HCT116 (cell line): ENCODE measurements around the gene FSTL4. TPM values are rescaled to one million over a fixed set of nuclear protein-coding genes. Genes with fewer than 3 reads are reported as not detected.

Experiments
- ATAC-seq: fragments of 200-7000 bp; cut with Tn5 transposase; 2 replicates; pipeline ENCODE4 v1.9.1; 2020; ENCODE audit warnings: mild to moderate bottlenecking, moderate library complexity
- BruUV-seq: library from RNA; stranded (reverse); fragments of 400-500 nt; replicated peaks from 2 replicates; lab custom pipeline; 2021; lab: Mats Ljungman, UMichigan
- CTCF ChIA-PET: fragments of 300-600 bp; sonication (Branson Sonifier 250); formaldehyde crosslinking; loops from one replicate; lab custom pipeline; 2021; ENCODE audit warnings: antibody characterized with exemption; lab: Charles Lee
- POLR2A ChIA-PET: fragments of 300-600, 350-600 bp; sonication (Branson Sonifier 250); formaldehyde crosslinking; loops from one replicate; lab custom pipeline; 2021; ENCODE audit warnings: antibody characterized with exemption; lab: Charles Lee
- RAD21 ChIA-PET, 2 experiments: fragments of 300-600 bp; sonication (Branson Sonifier 250); formaldehyde crosslinking; loops; one replicate each; lab custom pipeline; 2023; ENCODE audit warnings: low total read pairs in 2 of 2; ENCODE audit not compliant: uncharacterized antibody in 2 of 2, unreplicated experiment in 2 of 2, low non-redundant PET in 1 of 2; lab: Charles Lee
- DNase-seq: peaks from one replicate; pipeline ENCODE4 v3.0.0-alpha.2; 2010; ENCODE audit warnings: low read depth, low spot score
- H2AFZ ChIP-seq: fragments of 200-600 bp; shearing (Covaris generic), sonication (generic); 2 replicates; pipeline ENCODE4 v1.6.1; 2017; ENCODE audit warnings: low read depth, mixed run types, mixed read lengths, antibody characterized with exemption, low read length; ENCODE audit not compliant: poor library complexity, severe bottlenecking
- H3K27ac ChIP-seq: 2 replicates; pipeline ENCODE4 v1.5.1; 2012; ENCODE audit warnings: low read depth, low read length
- H3K27me3 ChIP-seq: fragments of 200-600 bp; sonication (generic); 2 replicates; pipeline ENCODE4 v1.6.1; 2016; ENCODE audit warnings: mixed run types, low read length, mixed read lengths; ENCODE audit not compliant: insufficient read depth
- H3K36me3 ChIP-seq, 2 experiments: fragments of 200-500 bp in 1 of 2; fragments of 200-600 bp in 1 of 2; sonication (Bioruptor generic) in 1 of 2; sonication (generic) in 1 of 2; 2 replicates each; pipeline versions ENCODE4 v1.5.1 to v1.6.1; 2014 to 2016; ENCODE audit warnings: low read length in 2 of 2, inconsistent platforms in 1 of 2, mixed read lengths in 1 of 2, mixed run types in 1 of 2; ENCODE audit not compliant: insufficient read depth in 2 of 2, control insufficient read depth in 1 of 2
- H3K4me1 ChIP-seq, 2 experiments: fragments of 200-600 bp in 1 of 2; sonication (generic) in 1 of 2; 2 replicates each; pipeline versions ENCODE4 v1.5.1 to v1.6.1; 2012 to 2017; ENCODE audit warnings: low read length in 2 of 2, inconsistent platforms in 1 of 2, mild to moderate bottlenecking in 1 of 2, mixed read lengths in 1 of 2, mixed run types in 1 of 2, moderate library complexity in 1 of 2; ENCODE audit not compliant: insufficient read depth in 2 of 2, control insufficient read depth in 1 of 2
- H3K4me2 ChIP-seq: fragments of 200-600 bp; sonication (generic); 2 replicates; pipeline ENCODE4 v1.6.1; 2017; ENCODE audit warnings: mixed run types, low read length, mixed read lengths
- H3K4me3 ChIP-seq, 2 experiments: fragments of 200-600 bp in 1 of 2; sonication (generic) in 1 of 2; replicated peaks in 1 of 2; 2 replicates each; pipeline ENCODE4 v1.5.1; 2011 to 2016; ENCODE audit warnings: low read length in 2 of 2, control low read depth in 1 of 2, low read depth in 1 of 2, mild to moderate bottlenecking in 1 of 2, mixed read lengths in 1 of 2, mixed run types in 1 of 2
- H3K79me2 ChIP-seq: fragments of 200-600 bp; sonication (generic); 2 replicates; pipeline ENCODE4 v1.6.1; 2017; ENCODE audit warnings: mild to moderate bottlenecking, mixed run types, low read length, moderate library complexity, mixed read lengths; ENCODE audit not compliant: insufficient read depth
- H3K9ac ChIP-seq: fragments of 200-600 bp; sonication (generic); 2 replicates; pipeline ENCODE4 v1.6.1; 2016; ENCODE audit warnings: low read length, mixed read lengths
- H3K9me2 ChIP-seq: fragments of 200-600 bp; sonication (generic), shearing (Covaris generic); 2 replicates; pipeline ENCODE4 v1.6.1; 2017; ENCODE audit warnings: mixed run types, mild to moderate bottlenecking, moderate library complexity; ENCODE audit not compliant: insufficient read depth
- H3K9me3 ChIP-seq, 2 experiments: fragments of 200-500 bp in 1 of 2; fragments of 200-600 bp in 1 of 2; sonication (Bioruptor generic) in 1 of 2; sonication (generic) in 1 of 2; 2 replicates each; pipeline ENCODE4 v1.6.1; 2014 to 2017; ENCODE audit warnings: low read length in 2 of 2, mixed read lengths in 2 of 2, inconsistent platforms in 1 of 2, low read depth in 1 of 2, mild to moderate bottlenecking in 1 of 2, mixed run types in 1 of 2, moderate library complexity in 1 of 2; ENCODE audit not compliant: control insufficient read depth in 1 of 2, insufficient read depth in 1 of 2
- H4K20me1 ChIP-seq: fragments of 200-600 bp; sonication (generic), shearing (Covaris generic); 2 replicates; pipeline ENCODE4 v1.6.1; 2017; ENCODE audit warnings: mixed run types, mild to moderate bottlenecking, moderate library complexity; ENCODE audit not compliant: insufficient read depth
- CEBPB ChIP-seq: IDR thresholded peaks from 2 replicates; pipeline ENCODE4 v1.6.1; 2012; ENCODE audit warnings: low read depth
- EGR1 ChIP-seq: IDR thresholded peaks from 2 replicates; pipeline ENCODE4 v1.6.1; 2012; ENCODE audit warnings: low read depth
- JUND ChIP-seq: IDR thresholded peaks from 2 replicates; pipeline ENCODE4 v1.6.1; 2012
- POLR2A ChIP-seq: IDR thresholded peaks from 2 replicates; pipeline ENCODE4 v1.7.0; 2011; ENCODE audit warnings: borderline replicate concordance; ENCODE audit not compliant: insufficient read depth, insufficient read length; ENCODE audit errors: extremely low read depth
- SIN3A ChIP-seq: IDR thresholded peaks from 2 replicates; pipeline ENCODE4 v1.6.1; 2012; ENCODE audit warnings: low read depth
- SRF ChIP-seq: IDR thresholded peaks from 2 replicates; pipeline ENCODE4 v1.6.1; 2012; ENCODE audit warnings: low read depth
- YY1 ChIP-seq: IDR thresholded peaks from 2 replicates; pipeline ENCODE4 v1.6.1; 2011; ENCODE audit warnings: low read length, low read depth, moderate library complexity, mild to moderate bottlenecking; ENCODE audit not compliant: insufficient replicate concordance; ENCODE audit errors: extremely low read depth
- intact Hi-C: fragments of 100-400 bp; cut with micrococcal nuclease; formaldehyde crosslinking; loops from 2 replicates; pipeline ENCODE4 v1.10.0; 2022
- total RNA-seq: library from RNA; stranded (reverse); gene quantifications from one replicate; pipeline ENCODE4 v1.2.1, GENCODE V29; 2021; ENCODE audit not compliant: unreplicated experiment
- TF ChIP-seq, protein P1 (sequence below), 3 experiments: fragments of 200-600 bp in 1 of 3; sonication (generic) in 1 of 3; IDR thresholded peaks in 2 of 3; conservative IDR thresholded peaks in 1 of 3; 2 replicates each; pipeline ENCODE4 v1.5.1; 2012 to 2017; ENCODE audit warnings: low read depth in 2 of 3, low read length in 2 of 3, antibody characterized with exemption in 1 of 3, borderline replicate concordance in 1 of 3, control low read depth in 1 of 3, mild to moderate bottlenecking in 1 of 3, mixed read lengths in 1 of 3, mixed run types in 1 of 3, moderate library complexity in 1 of 3; ENCODE audit not compliant: insufficient read depth in 1 of 3
- TF ChIP-seq, protein P2 (sequence below): IDR thresholded peaks from 2 replicates; pipeline ENCODE4 v1.6.1; 2012
- TF ChIP-seq, protein P3 (sequence below): IDR thresholded peaks from 2 replicates; pipeline ENCODE4 v1.6.1; 2011; ENCODE audit warnings: mild to moderate bottlenecking, low read length, moderate library complexity; ENCODE audit not compliant: insufficient replicate concordance; ENCODE audit errors: extremely low read depth

The FSTL4 gene
- total RNA-seq, 1 experiment from 2014 or later, result 0.37 TPM

DNA sequence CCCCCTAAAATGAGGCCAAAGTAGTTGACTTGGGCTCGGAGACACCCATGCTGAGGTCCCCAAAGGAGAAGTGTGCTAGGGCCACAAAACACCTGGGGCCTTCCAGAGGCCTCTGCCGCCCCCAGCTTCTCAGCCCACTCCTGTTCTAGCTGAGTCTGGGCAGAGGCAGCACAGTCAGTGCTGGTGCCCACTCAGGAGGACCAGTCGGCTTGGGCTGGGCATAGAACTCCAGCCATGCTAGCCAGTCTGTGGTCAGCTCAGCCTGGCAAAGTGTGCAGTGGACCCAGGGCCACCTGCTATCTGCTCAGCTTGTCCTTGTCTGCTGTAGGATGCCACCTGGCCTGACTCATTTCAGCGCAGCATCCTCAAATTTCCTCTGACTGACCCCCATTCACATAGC lies 254.6 kb downstream of the FSTL4 start:
- Histone ChIP-seq H2AFZ (no peak overlapping the region), H3K79me2 (no peaks in the 10 kb centered on the region), H3K36me3 (no peaks in the 10 kb centered on the region), H3K4me1 (no peaks in the 10 kb centered on the region), H3K4me2 (no peak overlapping the region), H3K9ac (no peak overlapping the region), H3K4me3 (no peak overlapping the region), H3K9me2 (no peaks in the 10 kb centered on the region), H3K27me3 (no peaks in the 10 kb centered on the region), H3K27ac (no peak overlapping the region), H4K20me1 (no peaks in the 10 kb centered on the region), H3K9me3 (no peaks in the 10 kb centered on the region)
- no peak for ATAC-seq
- intact Hi-C loops, result no loop called here
- no TSS peak for BruUV-seq
- TF ChIP-seq EGR1 (no peak), CEBPB (no peak), SIN3A (no peak), YY1 (no peak), JUND (no peak), SRF (no peak), POLR2A (no peak)
- TF ChIP-seq, protein P1, sequence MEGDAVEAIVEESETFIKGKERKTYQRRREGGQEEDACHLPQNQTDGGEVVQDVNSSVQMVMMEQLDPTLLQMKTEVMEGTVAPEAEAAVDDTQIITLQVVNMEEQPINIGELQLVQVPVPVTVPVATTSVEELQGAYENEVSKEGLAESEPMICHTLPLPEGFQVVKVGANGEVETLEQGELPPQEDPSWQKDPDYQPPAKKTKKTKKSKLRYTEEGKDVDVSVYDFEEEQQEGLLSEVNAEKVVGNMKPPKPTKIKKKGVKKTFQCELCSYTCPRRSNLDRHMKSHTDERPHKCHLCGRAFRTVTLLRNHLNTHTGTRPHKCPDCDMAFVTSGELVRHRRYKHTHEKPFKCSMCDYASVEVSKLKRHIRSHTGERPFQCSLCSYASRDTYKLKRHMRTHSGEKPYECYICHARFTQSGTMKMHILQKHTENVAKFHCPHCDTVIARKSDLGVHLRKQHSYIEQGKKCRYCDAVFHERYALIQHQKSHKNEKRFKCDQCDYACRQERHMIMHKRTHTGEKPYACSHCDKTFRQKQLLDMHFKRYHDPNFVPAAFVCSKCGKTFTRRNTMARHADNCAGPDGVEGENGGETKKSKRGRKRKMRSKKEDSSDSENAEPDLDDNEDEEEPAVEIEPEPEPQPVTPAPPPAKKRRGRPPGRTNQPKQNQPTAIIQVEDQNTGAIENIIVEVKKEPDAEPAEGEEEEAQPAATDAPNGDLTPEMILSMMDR (IDR thresholded peaks at IDR 0.05 in 2 of 3, conservative IDR thresholded peaks at IDR 0.05 in 1 of 3; ENCODE audit: borderline replicate concordance in 1 of 3, insufficient read depth in 1 of 3, low read depth in 2 of 3, low read length in 2 of 3), result no peak
- TF ChIP-seq, protein P2, sequence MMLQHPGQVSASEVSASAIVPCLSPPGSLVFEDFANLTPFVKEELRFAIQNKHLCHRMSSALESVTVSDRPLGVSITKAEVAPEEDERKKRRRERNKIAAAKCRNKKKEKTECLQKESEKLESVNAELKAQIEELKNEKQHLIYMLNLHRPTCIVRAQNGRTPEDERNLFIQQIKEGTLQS, result no peak
- TF ChIP-seq, protein P3, sequence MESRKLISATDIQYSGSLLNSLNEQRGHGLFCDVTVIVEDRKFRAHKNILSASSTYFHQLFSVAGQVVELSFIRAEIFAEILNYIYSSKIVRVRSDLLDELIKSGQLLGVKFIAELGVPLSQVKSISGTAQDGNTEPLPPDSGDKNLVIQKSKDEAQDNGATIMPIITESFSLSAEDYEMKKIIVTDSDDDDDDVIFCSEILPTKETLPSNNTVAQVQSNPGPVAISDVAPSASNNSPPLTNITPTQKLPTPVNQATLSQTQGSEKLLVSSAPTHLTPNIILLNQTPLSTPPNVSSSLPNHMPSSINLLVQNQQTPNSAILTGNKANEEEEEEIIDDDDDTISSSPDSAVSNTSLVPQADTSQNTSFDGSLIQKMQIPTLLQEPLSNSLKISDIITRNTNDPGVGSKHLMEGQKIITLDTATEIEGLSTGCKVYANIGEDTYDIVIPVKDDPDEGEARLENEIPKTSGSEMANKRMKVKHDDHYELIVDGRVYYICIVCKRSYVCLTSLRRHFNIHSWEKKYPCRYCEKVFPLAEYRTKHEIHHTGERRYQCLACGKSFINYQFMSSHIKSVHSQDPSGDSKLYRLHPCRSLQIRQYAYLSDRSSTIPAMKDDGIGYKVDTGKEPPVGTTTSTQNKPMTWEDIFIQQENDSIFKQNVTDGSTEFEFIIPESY, result no peak
- POLR2A ChIA-PET, result no interaction called here
- CTCF ChIA-PET, result no interaction called here
- DNase-seq, result no peak
- RAD21 ChIA-PET, result no interaction called here
